RWPE1 (cell line): ENCODE measurements around the gene DDX39A.
"Not testable (repeated sequence)": the region's sequence is repeated elsewhere in the genome, so short reads cannot be mapped to it uniquely, and the experiment has no call there.

Source experiments
- CTCF ChIA-PET: fragments of 350-600 bp; sonication (Branson Sonifier 250); formaldehyde crosslinking; extraction: SDS; loops from one replicate; lab custom pipeline; 2021; lab: Yijun Ruan, JAX
- POLR2A ChIA-PET: fragments of 400-600 bp; formaldehyde crosslinking; extraction: SDS; loops from one replicate; lab custom pipeline; 2020; ENCODE audit warnings: antibody characterized with exemption; ENCODE audit not compliant: low non-redundant PET; lab: Yijun Ruan, JAX
- DNase-seq: peaks from one replicate; pipeline ENCODE4 v3.0.0; 2012; ENCODE audit warnings: low spot score
- H3K27ac ChIP-seq: fragments of 450-650 bp; 2 replicates; pipeline ENCODE4 v1.5.1; 2017
- TF ChIP-seq, protein P1 (sequence below): fragments of 450-650 bp; conservative IDR thresholded peaks from 2 replicates; pipeline ENCODE4 v1.5.1; 2017; ENCODE audit warnings: low read depth, mild to moderate bottlenecking

The DDX39A gene

DNA sequence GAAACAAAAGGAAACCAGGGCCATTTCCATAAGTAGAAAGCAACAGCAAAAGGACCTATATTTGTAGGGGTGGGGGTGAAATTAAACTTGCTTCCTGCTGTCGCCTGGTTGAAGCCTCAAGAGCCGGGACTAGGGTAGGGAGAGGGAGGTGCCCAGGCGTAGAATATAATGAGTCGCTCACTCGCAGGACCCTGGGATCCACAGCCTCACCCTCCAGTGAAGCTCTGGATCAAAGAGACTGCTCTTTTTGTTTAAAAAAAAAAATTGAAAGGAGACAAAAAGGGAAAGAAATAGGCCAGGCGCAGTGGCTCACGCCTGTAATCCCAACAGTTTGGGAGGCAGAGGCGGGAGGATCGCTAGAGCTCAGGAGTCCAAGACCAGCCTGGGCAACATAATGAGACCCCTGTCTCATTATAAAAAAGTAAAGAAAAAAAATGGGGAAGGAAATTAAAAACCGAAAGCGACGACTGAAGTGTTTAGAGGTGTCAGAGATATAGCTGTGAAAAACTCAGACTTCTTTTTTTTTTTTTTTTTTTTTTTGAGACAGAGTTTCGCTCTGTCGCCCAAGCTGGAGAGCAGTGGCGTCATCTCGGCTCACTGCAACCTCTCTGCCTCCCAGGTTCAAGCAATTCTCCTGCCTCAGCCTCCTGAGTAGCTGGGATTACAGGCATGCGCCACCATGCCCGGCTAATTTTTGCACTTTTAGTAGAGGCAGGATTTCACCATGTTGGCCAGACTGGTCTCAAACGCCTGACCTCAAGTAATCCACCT is 48.8 kb downstream of the DDX39A start:
- ChIA-PET POLR2A (no interaction called here), CTCF (interaction anchor here (0.8 kb wide), 1 partner anchor 14 kb away, joined by 3 read pairs; no protein-coding TSS in a partner anchor)
- TF ChIP-seq, protein P1, sequence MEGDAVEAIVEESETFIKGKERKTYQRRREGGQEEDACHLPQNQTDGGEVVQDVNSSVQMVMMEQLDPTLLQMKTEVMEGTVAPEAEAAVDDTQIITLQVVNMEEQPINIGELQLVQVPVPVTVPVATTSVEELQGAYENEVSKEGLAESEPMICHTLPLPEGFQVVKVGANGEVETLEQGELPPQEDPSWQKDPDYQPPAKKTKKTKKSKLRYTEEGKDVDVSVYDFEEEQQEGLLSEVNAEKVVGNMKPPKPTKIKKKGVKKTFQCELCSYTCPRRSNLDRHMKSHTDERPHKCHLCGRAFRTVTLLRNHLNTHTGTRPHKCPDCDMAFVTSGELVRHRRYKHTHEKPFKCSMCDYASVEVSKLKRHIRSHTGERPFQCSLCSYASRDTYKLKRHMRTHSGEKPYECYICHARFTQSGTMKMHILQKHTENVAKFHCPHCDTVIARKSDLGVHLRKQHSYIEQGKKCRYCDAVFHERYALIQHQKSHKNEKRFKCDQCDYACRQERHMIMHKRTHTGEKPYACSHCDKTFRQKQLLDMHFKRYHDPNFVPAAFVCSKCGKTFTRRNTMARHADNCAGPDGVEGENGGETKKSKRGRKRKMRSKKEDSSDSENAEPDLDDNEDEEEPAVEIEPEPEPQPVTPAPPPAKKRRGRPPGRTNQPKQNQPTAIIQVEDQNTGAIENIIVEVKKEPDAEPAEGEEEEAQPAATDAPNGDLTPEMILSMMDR: no peak
- H3K27ac ChIP-seq: no peak overlapping the region
- no peak for DNase-seq

DNA sequence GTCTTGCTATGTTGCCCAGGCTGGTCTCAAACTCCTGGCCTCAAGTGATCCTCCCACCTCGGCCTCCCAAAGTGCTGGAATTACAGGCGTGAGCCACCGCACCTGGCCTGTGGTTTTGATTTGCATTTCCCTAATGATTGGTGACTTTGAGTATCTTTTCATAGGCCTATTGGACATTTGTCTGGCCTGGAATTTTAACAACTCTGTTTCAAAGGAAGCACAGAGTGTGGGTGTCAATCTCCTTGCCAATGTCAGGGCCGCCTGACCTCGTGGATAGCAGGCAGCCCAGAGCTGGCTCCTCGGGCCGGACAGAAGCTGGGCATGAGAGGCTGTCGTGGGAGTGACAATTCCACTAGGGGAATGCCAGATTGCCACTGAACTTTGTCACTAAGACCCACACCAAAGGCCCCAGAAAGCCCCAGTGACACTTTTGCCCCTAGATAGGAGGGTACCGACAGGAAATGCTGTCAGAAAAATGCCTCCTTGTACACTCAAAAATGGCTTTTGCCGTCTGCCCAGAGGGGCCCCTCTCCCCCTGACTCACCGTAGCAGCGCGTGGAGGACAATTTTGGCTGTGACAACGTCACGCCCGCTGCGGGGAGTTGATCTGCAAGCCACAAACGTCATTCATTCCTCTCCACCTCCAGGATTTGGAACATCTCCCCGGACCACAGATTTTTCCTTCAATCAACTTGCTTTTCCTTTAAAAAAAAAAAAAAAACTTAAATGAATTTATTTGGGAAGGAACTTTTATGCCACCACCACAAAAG is 49.6 kb downstream of the DDX39A start:
- TF ChIP-seq, protein P1: no peak
- CTCF ChIA-PET: interaction anchor here (0.7 kb wide), 1 partner anchor 98 kb away, joined by 3 read pairs; no protein-coding TSS in a partner anchor
- POLR2A ChIA-PET: no interaction called here
- DNase-seq: no peak
- H3K27ac ChIP-seq: no peak overlapping the region

DNA sequence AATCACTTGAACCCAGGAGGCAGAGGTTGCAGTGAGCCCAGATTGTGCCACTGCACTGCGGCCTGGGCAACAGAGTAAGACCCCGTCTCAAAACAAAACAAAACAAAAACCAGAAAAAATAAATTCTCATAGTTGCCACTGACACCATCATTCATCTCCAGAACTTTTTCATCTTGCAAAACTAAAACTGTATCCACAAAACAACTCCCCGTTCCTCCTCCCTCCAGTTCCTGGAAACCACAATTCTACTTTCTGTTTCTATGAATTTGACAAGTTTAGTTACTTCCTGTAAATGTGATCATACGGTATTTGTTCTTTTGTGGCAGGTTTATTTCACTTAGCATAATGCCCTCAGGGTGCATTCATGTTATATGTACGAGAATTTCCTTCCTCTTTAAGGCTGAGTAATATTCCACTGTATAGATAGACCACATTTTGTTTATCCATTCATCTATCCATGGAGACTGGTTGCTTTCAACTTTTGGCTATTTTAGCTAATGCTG is 51.1 kb downstream of the DDX39A start:
- no peak for DNase-seq
- peak overlapping the region; percentile 48; the same call in 1 of the 2 replicates for H3K27ac ChIP-seq
- TF ChIP-seq, protein P1: no peak
- POLR2A ChIA-PET: no interaction called here
- CTCF ChIA-PET: no interaction called here

DNA sequence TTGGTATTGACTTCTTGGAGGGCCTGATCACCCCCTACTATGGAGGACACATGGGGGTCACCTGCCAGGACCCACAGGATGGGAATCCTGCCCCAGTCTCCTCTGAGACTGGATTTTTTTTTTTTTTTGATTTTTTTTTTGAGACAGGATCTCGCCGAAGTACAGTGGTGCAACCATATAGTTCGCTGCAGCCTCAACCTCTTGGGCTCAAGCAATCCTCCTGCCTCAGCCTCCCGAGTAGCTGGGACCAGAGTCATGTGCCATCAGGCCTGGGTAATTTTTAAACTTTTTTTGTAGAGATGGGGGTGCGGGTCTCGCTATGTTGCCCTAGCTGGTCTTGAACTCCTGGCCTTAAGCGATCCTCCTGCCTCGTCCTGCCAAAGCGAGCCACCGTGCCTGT is 52.1 kb downstream of the DDX39A start:
- DNase-seq: no peak
- H3K27ac ChIP-seq: peak overlapping the region; percentile 48
- TF ChIP-seq, protein P1: no peak
- POLR2A ChIA-PET: no interaction called here
- CTCF ChIA-PET: interaction anchor here (0.6 to 2.0 kb wide), 2 partner anchors 19 to 40 kb away, joined by 3 to 7 read pairs; no protein-coding TSS in a partner anchor

DNA sequence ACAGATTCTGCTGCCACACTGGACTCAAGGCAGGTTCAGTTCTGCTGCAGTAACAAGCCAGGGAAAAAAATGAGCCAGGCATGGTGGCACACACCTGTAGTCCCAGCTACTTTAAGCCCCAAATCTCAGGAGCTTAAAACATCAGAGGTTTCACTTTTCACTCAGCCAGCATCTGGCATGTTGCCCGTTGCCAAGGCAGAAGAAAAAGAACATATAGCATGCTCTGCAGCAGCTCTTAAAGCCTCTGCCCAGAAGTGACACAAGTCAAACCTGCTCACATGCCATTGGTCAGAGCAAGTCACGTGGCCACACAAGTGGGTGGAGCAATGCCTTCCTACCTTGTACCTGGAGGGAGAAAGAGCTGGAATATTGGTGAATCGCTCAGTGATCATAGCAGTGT is 52.6 kb downstream of the DDX39A start:
- H3K27ac ChIP-seq: peak overlapping the region; percentile 48
- ChIA-PET POLR2A (no interaction called here), CTCF (interaction anchor here (0.6 to 2.0 kb wide), 2 partner anchors 18 to 40 kb away, joined by 3 to 7 read pairs; no protein-coding TSS in a partner anchor)
- TF ChIP-seq, protein P1: no peak
- peak; percentile 94 for DNase-seq

DNA sequence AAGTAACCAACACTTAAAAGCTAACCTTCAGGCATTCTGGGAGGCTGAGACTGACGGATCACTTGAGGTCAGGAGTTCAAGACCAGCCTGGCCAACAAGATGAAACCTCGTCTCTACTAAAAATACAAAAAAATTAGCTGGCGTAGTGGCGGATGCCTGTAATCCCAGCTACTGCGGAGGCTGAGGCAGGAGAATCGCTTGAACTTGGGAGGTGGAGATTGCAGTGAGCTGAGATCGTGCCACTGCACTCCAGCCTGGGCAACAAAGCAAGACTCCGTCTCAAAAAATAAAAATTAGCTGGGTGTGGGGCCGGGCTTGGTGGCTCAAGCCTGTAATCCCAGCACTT is 55.1 kb downstream of the DDX39A start:
- CTCF ChIA-PET: interaction anchor here (1.3 kb wide), 1 partner anchor 16 kb away, joined by 6 read pairs; no protein-coding TSS in a partner anchor
- peak overlapping the region; percentile 58 for H3K27ac ChIP-seq
- DNase-seq, POLR2A ChIA-PET: not testable (repeated sequence)
